ENCODE data around the gene PAQR4.
"Not testable (repeated sequence)": the region's sequence is repeated elsewhere in the genome, so short reads cannot be mapped to it uniquely, and the experiment has no call there.

Gene PAQR4

GRCh38 chr16:2968738-2969544, at the start of gene PAQR4:
PAQR4 (plus strand) TSS chr16:2969348; CDS start chr16:2969675, 327 bp downstream.
- DNase-seq: peak; percentile 98

DNA sequence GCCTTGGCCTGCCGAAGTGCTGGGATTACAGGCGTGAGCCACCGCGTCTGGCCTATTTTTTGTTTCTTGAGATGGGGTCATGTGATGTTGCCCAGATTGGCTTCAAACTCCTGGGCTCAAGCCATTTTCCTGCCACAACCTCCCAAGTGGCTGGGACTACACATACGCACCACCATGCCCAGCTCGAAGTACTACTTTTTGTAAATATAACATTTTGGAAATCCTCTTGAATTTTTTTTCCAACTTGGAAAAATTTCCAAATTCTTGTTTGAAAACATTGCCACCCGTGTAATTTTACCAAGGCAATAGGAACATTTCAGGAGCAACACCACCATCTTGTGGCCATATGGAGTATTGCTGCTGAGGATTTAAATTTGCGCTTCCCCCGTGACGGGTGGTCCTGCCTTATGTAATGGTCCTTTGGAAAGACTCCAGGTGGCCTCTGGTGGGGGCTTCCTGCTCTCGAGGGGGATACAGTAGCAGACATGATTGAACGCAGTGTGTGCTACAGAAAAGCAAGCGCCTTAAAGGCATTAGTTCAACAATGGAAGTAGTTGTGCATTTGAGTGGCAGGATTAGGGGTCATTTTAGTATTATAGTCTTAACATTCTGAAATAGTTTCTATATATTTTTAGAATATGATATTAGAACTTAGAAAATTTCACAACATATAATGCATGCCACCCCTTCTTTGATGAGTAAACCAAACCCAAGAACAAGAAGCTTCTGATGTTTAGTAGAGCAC, 49.5 kb upstream of the PAQR4 start:
- peak; percentile 72 for DNase-seq

DNA sequence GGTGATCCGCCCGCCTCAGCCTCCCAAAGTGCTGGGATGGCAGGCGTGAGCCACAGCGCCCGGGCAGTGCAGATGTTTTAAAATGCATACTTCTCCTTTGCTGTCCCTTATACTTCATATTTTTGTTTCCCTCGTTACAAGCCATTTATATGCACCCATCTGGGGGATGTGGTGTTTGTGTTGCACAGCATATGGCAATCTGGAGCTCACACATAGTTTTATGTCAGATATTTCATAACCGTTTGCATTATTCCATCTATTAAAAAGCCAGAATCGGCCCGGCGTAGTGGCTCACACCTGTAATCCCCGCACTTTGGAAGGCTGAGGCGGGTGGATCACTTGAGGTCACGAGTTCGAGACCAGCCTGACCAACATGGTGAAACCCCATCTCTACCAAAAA, 45.7 kb upstream of the PAQR4 start:
- DNase-seq: no peak

DNA sequence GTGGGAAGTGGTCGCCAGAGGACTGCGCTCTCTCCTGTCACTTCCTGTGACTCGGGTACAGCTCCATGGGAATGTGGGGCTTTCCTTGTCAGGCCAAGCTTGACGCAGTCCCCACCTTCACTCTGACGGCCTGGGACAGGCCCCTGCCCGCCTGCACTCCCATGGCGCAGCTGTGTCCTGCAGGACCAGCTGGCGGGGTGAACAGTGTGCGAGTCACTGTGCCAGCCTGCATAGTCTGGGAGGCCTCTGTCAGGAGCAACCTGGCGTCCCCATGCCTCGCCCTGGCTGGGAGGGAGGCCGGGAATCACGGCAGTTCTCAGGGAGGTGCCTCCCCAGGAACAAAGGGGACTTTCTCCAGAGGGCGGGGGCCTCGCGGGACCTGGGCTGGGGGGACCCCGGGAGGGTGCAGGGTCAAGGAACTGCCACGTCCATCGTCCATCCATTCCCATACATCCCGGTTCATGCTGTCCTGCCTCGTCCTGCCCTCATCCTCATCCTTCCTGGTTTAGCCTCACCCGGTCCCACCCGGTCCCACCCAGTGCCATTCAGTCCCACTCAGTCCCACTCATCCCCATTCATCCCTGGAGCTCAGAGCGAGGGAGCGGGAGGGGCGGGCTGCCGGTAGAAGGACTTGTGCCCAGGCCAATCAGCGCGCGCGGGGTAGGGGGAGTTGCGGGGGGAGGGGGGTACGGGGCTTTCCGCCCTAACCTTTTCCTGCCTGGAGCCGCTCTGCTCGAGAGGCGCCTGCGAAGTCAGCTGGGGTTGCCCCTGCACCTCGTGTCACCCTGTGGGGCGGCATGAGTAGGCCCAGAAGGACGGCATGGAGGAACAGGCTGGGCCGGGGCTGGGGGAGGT, 44.0 kb upstream of the PAQR4 start:
- no peak for DNase-seq

DNA sequence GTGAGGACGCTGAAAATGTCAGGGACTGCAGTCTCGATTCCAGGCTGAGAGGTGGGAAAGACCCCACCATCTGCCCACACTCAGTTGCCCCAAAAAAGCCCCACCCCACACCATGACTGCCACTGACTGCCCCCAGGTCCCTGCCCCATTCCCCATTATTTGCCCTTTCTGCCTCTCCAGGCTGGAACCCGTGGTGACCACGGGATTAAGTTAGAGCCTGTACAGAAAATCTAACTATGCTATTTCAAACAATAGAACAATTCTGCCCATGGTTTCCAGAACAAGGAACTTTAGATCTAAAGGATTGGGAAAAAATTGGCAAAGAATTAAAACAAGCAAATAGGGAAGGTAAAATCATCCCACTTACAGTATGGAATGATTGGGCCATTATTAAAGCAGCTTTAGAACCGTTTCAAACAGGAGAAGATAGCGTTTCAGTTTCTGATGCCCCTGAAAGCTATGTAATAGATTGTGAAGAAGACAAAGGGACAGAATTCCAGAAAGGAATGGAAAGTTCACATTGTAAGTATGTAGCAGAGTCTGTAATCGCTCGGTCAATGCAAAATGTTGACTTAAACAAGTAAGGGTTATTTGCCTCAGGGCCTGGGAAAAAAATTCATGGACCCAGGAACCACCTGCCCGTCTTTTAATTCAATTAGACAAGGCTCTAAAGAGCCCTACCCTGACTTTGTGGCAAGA, 43.0 kb upstream of the PAQR4 start:
- DNase-seq: no peak

DNA sequence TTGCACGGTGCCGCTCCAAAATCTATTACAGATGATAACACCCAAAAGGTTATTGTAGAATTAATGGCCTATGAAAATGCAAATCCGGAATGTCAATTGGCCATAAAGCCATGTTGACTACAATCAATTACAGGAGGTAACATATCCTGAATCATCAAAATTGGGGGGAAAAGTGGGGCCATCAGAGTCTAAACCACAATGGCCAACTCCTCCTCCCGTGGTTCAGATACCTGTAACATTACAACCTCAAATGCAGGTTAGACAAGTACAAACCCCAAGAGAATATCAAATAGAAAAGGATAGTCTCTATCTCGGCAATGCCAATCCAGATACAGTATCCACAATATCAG, 42.5 kb upstream of the PAQR4 start:
- no peak for DNase-seq

DNA sequence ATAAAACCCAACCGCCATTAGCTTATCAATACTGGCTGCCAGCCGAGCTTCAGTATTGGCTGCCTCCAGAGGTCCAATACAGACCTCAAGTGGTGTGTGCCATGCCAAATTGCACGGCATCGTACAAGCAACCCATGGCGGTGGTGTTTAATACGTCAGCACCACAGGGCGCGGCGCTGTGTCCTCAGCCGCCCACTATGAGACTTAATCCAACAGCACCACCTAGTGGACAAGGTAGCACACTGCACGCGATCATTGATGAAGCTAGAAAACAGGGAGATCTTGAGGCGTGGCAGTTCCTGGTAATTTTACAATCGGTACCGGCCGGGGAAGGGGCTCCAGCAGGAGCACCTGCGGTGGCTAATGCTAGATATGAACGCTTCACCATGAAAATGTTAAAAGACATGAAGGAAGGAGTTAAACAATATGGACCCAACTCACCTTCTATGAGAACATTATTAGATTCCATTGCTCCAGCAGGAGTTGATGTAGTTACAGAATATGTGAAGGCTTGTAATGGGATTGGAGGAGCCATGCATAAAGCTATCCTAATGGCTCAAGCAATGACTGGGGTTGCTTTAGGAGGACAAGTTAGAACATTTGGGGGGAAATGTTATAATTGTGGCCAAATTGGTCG, 42.0 kb upstream of the PAQR4 start:
- peak; percentile 93 for DNase-seq

GRCh38 chr16:2928151-2928550, 41.0 kb upstream of the PAQR4 start:
- DNase-seq: not testable (repeated sequence)

GRCh38 chr16:2928796-2929195, 40.4 kb upstream of the PAQR4 start:
- DNase-seq: no peak

DNA sequence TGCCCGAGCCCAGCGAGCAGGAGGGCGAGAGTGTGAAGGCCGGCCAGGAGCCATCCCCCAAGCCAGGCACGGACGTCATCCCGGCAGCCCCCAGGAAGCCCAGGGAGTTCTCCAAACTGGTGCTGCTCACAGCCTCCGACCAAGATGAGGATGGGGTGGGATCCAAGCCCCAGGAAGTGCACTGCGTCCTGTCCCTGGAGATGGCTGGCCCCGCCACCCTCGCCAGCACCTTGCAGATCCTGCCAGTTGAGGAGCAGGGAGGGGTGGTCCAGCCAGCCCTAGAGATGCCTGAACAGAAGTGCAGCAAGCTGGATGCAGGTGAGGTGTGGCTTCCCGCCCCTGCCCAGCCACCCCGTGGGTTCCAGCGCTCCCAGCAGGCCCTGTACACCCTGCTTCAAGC, 39.5 kb upstream of the PAQR4 start:
- no peak for DNase-seq

GRCh38 chr16:2930236-2930635, 38.9 kb upstream of the PAQR4 start:
- no peak for DNase-seq

- not testable (repeated sequence) for DNase-seq
Observed at GRCh38 chr16:2931231-2931914, 37.8 kb upstream of the PAQR4 start.

GRCh38 chr16:2933136-2933535, 36.0 kb upstream of the PAQR4 start:
- DNase-seq: no peak

GRCh38 chr16:2933701-2934100, 35.4 kb upstream of the PAQR4 start:
- no peak for DNase-seq

DNA sequence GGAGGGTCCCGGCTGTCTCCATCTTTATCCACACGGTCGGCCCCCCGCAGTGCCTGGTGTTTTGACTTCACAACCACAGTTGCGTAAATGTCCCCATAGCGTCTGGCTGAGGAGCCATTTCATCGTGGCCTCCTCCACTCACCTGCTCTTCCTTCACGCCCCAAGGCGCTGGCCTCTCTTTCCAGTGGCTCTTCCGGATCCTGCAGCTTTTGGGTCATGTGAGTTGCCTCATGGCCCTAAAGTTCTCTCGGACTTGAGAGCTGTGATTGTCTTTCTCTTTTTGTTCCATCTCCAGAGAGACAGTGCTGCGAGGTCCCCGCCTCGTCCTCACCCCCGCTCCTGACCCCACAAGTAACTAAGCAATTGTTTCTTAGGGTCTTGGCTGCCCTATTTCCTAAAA, 34.7 kb upstream of the PAQR4 start:
- no peak for DNase-seq

DNA sequence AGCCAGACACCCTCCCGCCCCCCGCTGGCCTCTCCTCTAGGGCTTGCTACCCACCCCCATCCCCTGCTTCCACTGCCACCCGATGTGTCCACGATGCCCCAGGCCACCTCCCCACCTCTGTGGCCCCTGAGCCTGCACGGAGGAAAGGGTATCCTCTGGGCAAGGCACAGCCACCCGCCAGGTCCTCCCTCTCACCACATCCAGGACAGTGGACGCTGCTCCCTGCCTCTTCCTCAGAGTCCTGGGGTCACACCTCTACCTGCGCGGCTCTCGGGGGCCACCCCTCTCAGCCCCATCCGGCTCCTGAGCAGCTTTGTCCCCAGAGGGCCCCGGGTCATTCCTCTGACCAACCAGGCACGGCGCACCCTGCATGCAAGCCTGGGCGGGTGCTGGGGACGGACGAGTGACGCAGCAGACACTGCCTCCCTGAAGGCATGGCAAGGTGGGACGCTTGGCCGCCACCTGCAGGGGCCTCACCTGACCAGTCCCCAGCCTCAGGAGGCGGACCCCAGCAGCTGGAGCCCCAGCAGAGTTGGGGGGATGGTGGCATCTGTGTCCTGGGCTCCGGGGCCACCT, 32.6 kb upstream of the PAQR4 start:
- DNase-seq: no peak

GRCh38 chr16:2937170-2937569, 32.0 kb upstream of the PAQR4 start:
- no peak for DNase-seq

DNA sequence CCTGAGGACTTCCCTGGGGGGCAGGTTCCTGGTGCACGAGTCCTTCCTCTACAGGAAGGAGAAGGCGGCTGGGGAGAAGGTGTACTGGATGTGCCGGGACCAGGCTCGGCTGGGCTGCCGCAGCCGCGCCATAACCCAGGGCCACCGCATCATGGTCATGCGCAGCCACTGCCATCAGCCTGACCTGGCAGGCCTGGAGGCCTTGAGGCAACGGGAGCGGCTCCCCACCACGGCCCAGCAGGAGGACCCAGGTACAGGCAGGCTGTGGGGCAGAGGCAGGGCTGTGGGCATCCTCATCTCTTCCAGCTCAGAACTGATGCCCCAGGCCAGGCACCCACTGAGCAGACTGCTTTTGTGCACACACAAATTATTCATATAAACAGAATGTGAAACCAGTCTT, 30.9 kb upstream of the PAQR4 start:
- DNase-seq: no peak

DNA sequence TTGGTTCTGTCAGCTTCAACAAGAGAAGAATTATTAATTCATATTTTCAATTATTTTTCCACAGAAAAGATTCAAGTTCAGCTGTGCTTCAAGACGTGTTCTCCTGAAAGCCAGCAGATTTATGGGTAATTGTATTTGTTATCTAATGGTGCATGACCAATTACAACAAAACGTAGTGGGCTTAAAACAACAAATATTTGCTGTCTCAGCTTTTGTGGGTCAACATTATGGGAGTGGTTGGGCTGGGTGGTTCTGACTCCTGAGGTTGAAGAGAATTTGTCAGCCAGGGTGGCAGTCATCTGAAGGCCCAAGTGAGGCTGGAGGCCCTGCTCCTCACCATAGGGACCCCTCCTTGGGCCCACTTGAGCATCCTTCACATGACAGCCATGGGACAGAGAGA, 29.2 kb upstream of the PAQR4 start:
- no peak for DNase-seq

DNA sequence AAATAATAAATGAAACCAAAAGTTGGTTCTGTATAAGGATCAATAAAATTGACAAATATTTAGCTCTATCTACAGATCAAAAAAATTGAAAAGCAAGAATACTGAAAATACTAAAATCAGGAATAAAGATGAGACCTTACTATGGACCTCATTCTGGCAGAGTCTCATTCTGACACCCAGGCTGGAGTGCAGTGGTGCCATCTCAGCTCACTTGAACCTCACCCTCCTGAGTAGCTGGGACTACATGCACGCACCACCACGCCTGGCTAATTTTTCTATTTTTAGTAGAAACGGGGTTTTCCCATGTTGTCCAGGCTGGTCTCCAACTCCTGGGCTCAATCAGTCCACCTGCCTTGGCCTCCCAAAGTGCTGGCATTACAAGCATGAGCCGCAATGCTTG, 27.1 kb upstream of the PAQR4 start:
- DNase-seq: no peak

- DNase-seq: not testable (repeated sequence)
Observed at GRCh38 chr16:2943716-2944115, 25.4 kb upstream of the PAQR4 start.
